HEK293 (cell line): ENCODE measurements around the gene ALDH1B1.

Experiments used
- TF ChIP-seq, protein P1 (sequence below): fragments of 450-650 bp; formaldehyde crosslinking; IDR thresholded peaks from 2 replicates; pipeline ENCODE4 v1.5.1; 2016; ENCODE audit warnings: missing biosample characterization, missing genetic modification characterization
- TF ChIP-seq, protein P2 (sequence below): fragments of 450-650 bp; formaldehyde crosslinking; IDR thresholded peaks from 2 replicates; pipeline ENCODE4 v1.5.1; 2016; ENCODE audit warnings: missing biosample characterization, missing genetic modification characterization
- TF ChIP-seq, protein P3 (sequence below): fragments of 450-650 bp; formaldehyde crosslinking; IDR thresholded peaks from 2 replicates; pipeline ENCODE4 v1.5.1; 2016; ENCODE audit warnings: missing biosample characterization, missing genetic modification characterization, low read depth

DNA sequence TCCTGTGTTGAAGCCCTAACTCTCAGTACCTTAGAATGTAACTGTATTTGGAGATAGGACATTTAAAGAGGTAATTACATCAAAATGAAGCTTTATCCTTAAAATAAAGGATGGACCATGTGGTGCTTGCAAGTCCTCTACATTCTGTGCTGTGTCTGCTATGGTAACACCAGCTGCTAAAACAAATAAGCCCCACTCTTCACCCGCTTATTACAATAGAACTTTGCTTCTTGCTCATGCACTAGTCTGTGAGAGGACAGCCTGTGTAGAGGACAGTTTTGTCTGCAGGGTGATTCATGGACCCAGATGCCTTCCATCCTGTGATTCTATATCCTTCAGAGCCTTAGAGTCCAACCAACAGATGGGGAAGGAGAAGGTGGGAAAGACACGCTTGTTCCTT, 44.2 kb downstream of the ALDH1B1 start:
- TF ChIP-seq, protein P1, sequence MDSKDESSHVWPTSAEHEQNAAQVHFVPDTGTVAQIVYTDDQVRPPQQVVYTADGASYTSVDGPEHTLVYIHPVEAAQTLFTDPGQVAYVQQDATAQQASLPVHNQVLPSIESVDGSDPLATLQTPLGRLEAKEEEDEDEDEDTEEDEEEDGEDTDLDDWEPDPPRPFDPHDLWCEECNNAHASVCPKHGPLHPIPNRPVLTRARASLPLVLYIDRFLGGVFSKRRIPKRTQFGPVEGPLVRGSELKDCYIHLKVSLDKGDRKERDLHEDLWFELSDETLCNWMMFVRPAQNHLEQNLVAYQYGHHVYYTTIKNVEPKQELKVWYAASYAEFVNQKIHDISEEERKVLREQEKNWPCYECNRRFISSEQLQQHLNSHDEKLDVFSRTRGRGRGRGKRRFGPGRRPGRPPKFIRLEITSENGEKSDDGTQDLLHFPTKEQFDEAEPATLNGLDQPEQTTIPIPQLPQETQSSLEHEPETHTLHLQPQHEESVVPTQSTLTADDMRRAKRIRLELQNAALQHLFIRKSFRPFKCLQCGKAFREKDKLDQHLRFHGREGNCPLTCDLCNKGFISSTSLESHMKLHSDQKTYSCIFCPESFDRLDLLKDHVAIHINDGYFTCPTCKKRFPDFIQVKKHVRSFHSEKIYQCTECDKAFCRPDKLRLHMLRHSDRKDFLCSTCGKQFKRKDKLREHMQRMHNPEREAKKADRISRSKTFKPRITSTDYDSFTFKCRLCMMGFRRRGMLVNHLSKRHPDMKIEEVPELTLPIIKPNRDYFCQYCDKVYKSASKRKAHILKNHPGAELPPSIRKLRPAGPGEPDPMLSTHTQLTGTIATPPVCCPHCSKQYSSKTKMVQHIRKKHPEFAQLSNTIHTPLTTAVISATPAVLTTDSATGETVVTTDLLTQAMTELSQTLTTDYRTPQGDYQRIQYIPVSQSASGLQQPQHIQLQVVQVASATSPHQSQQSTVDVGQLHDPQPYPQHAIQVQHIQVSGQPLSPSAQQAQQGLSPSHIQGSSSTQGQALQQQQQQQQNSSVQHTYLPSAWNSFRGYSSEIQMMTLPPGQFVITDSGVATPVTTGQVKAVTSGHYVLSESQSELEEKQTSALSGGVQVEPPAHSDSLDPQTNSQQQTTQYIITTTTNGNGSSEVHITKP: no peak
- TF ChIP-seq, protein P2, sequence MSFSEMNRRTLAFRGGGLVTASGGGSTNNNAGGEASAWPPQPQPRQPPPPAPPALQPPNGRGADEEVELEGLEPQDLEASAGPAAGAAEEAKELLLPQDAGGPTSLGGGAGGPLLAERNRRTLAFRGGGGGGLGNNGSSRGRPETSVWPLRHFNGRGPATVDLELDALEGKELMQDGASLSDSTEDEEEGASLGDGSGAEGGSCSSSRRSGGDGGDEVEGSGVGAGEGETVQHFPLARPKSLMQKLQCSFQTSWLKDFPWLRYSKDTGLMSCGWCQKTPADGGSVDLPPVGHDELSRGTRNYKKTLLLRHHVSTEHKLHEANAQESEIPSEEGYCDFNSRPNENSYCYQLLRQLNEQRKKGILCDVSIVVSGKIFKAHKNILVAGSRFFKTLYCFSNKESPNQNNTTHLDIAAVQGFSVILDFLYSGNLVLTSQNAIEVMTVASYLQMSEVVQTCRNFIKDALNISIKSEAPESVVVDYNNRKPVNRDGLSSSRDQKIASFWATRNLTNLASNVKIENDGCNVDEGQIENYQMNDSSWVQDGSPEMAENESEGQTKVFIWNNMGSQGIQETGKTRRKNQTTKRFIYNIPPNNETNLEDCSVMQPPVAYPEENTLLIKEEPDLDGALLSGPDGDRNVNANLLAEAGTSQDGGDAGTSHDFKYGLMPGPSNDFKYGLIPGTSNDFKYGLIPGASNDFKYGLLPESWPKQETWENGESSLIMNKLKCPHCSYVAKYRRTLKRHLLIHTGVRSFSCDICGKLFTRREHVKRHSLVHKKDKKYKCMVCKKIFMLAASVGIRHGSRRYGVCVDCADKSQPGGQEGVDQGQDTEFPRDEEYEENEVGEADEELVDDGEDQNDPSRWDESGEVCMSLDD (tag by site-specific recombination): no peak
- TF ChIP-seq, protein P3, sequence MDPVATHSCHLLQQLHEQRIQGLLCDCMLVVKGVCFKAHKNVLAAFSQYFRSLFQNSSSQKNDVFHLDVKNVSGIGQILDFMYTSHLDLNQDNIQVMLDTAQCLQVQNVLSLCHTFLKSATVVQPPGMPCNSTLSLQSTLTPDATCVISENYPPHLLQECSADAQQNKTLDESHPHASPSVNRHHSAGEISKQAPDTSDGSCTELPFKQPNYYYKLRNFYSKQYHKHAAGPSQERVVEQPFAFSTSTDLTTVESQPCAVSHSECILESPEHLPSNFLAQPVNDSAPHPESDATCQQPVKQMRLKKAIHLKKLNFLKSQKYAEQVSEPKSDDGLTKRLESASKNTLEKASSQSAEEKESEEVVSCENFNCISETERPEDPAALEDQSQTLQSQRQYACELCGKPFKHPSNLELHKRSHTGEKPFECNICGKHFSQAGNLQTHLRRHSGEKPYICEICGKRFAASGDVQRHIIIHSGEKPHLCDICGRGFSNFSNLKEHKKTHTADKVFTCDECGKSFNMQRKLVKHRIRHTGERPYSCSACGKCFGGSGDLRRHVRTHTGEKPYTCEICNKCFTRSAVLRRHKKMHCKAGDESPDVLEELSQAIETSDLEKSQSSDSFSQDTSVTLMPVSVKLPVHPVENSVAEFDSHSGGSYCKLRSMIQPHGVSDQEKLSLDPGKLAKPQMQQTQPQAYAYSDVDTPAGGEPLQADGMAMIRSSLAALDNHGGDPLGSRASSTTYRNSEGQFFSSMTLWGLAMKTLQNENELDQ (tag by site-specific recombination): no peak
